SK-N-SH (cell line): ENCODE measurements around the gene MARF1. TPM values are rescaled to one million over a fixed set of nuclear protein-coding genes. Genes with fewer than 3 reads are reported as not detected.

Source experiments
- CTCF ChIA-PET: fragments of 300-600, 350-600 bp; formaldehyde crosslinking; extraction: SDS; loops from one replicate; lab custom pipeline; 2021; lab: Yijun Ruan, JAX
- POLR2A ChIA-PET: fragments of 350-600 bp; sonication (Branson Sonifier 250); formaldehyde crosslinking; extraction: SDS; loops from one replicate; lab custom pipeline; 2020; ENCODE audit warnings: antibody characterized with exemption, inconsistent platforms; lab: Yijun Ruan, JAX
- DNase-seq: peaks from one replicate; pipeline ENCODE4 v3.0.0; 2012
- H2AFZ ChIP-seq: fragments of 200-600 bp; sonication (generic); 2 replicates; pipeline ENCODE4 v1.8.1; 2016; ENCODE audit warnings: antibody characterized with exemption, mild to moderate bottlenecking, low read depth
- H3F3A ChIP-seq: fragments of 200-600 bp; sonication (generic); replicated peaks from 2 replicates; pipeline ENCODE3; 2016; ENCODE audit warnings: antibody characterized with exemption, mild to moderate bottlenecking; ENCODE audit not compliant: insufficient read depth
- H3K27ac ChIP-seq, 2 experiments: fragments of 200-500 bp in 1 of 2; fragments of 200-600 bp in 1 of 2; sonication (Bioruptor generic) in 1 of 2; sonication (generic), shearing (Covaris generic) in 1 of 2; 2 replicates each; pipeline versions ENCODE4 v1.5.1 to v1.6.1; 2014 to 2016; ENCODE audit warnings: low read depth in 2 of 2, inconsistent platforms in 1 of 2, low read length in 1 of 2, mild to moderate bottlenecking in 1 of 2, mixed read lengths in 1 of 2
- H3K27me3 ChIP-seq: fragments of 200-600 bp; sonication (generic), shearing (Covaris generic); 2 replicates; pipeline ENCODE4 v1.6.1; 2016; ENCODE audit warnings: mixed run types; ENCODE audit not compliant: insufficient read depth
- H3K36me3 ChIP-seq, 2 experiments: fragments of 200-500 bp in 1 of 2; fragments of 200-600 bp in 1 of 2; sonication (Bioruptor generic) in 1 of 2; sonication (generic) in 1 of 2; replicated peaks in 1 of 2; 2 replicates each; pipeline versions ENCODE3 to v1.5.1; 2014 to 2016; ENCODE audit warnings: low read length in 1 of 2, mild to moderate bottlenecking in 1 of 2; ENCODE audit not compliant: insufficient read depth in 2 of 2, control insufficient read depth in 1 of 2
- H3K4me1 ChIP-seq, 2 experiments: fragments of 200-500 bp in 1 of 2; fragments of 200-600 bp in 1 of 2; sonication (Bioruptor generic) in 1 of 2; sonication (generic), shearing (Covaris generic) in 1 of 2; 2 replicates each; pipeline versions ENCODE4 v1.5.1 to v1.6.1; 2014 to 2016; ENCODE audit warnings: low read depth in 1 of 2, low read length in 1 of 2, mixed run types in 1 of 2; ENCODE audit not compliant: insufficient read depth in 2 of 2, control insufficient read depth in 1 of 2
- H3K4me2 ChIP-seq: fragments of 200-600 bp; sonication (generic), shearing (Covaris generic); 2 replicates; pipeline ENCODE4 v1.6.1; 2017; ENCODE audit warnings: mixed run types
- H3K4me3 ChIP-seq, 2 experiments: fragments of 200-500 bp in 1 of 2; fragments of 200-600 bp in 1 of 2; sonication (Bioruptor generic) in 1 of 2; sonication (generic), shearing (Covaris generic) in 1 of 2; 2 replicates each; pipeline versions ENCODE4 v1.5.1 to v1.8.1; 2014 to 2016; ENCODE audit warnings: low read depth in 2 of 2, inconsistent platforms in 1 of 2, low read length in 1 of 2, mild to moderate bottlenecking in 1 of 2, mixed read lengths in 1 of 2, moderate library complexity in 1 of 2
- H3K79me2 ChIP-seq: fragments of 200-600 bp; sonication (generic); 2 replicates; pipeline ENCODE4 v1.8.1; 2017; ENCODE audit warnings: mild to moderate bottlenecking; ENCODE audit not compliant: insufficient read depth
- H3K9ac ChIP-seq: fragments of 200-600 bp; sonication (generic); 2 replicates; pipeline ENCODE4 v1.6.1; 2017; ENCODE audit warnings: mixed run types
- H3K9me2 ChIP-seq: fragments of 200-600 bp; sonication (generic); 2 replicates; pipeline ENCODE4 v1.6.1; 2017; ENCODE audit warnings: mixed run types
- H3K9me3 ChIP-seq: fragments of 200-600 bp; sonication (generic); 2 replicates; pipeline ENCODE4 v1.6.1; 2017; ENCODE audit warnings: mixed run types, mild to moderate bottlenecking, moderate library complexity
- H4K20me1 ChIP-seq: fragments of 200-600 bp; sonication (generic); 2 replicates; pipeline ENCODE4 v1.6.1; 2017; ENCODE audit warnings: mild to moderate bottlenecking, mixed run types; ENCODE audit not compliant: insufficient read depth
- ELF1 ChIP-seq: IDR thresholded peaks from 2 replicates; pipeline ENCODE4 v1.4.0; 2012
- EZH2phosphoT487 ChIP-seq: fragments of 200-600 bp; sonication (generic); IDR thresholded peaks from 2 replicates; pipeline ENCODE4 v1.6.1; 2017; ENCODE audit warnings: low read depth, mixed run types, mild to moderate bottlenecking, antibody characterized with exemption, moderate library complexity, borderline replicate concordance
- FOXJ3 ChIP-seq: sonication (generic); formaldehyde crosslinking; IDR thresholded peaks from 2 replicates; pipeline ENCODE4 v1.5.1; 2020; ENCODE audit warnings: mild to moderate bottlenecking, missing genetic modification reagents
- FOXM1 ChIP-seq: IDR thresholded peaks from 2 replicates; pipeline ENCODE4 v1.4.0; 2012; ENCODE audit warnings: low read depth, mild to moderate bottlenecking
- JUND ChIP-seq: IDR thresholded peaks from 2 replicates; pipeline ENCODE4 v1.4.0; 2012
- NFIC ChIP-seq: IDR thresholded peaks from 2 replicates; pipeline ENCODE4 v1.4.0; 2012; ENCODE audit warnings: borderline replicate concordance
- SMC3 ChIP-seq: IDR thresholded peaks from 2 replicates; pipeline ENCODE4 v1.6.1; 2012; ENCODE audit warnings: low read depth, low read length, improper control_type of control experiment
- TCF12 ChIP-seq: IDR thresholded peaks from 2 replicates; pipeline ENCODE4 v1.4.0; 2012
- YY1 ChIP-seq: IDR thresholded peaks from 2 replicates; pipeline ENCODE4 v1.4.0; 2012; ENCODE audit warnings: low read depth, mild to moderate bottlenecking
- ZBTB33 ChIP-seq: IDR thresholded peaks from 2 replicates; pipeline ENCODE4 v1.4.0; 2012; ENCODE audit warnings: low read depth, borderline replicate concordance
- WGBS: methylation state at CpG from one replicate; pipeline ENCODE4 v1.1.6; 2017; ENCODE audit warnings: low lambda C conversion rate; 5-methylcytosine and 5-hydroxymethylcytosine counted together
- polyA plus RNA-seq, 3 experiments: library from polyadenylated mRNA; depleted of rRNA; stranded (reverse); fragments of >200 nt; gene quantifications; 2 replicates each; pipeline ENCODE4 v1.2.3, GENCODE V29; 2012
- TF ChIP-seq, protein P1 (sequence below): fragments of 200-600 bp; sonication (generic); IDR thresholded peaks from 2 replicates; pipeline ENCODE4 v1.6.1; 2017; ENCODE audit warnings: antibody characterized with exemption, mild to moderate bottlenecking, moderate library complexity
- TF ChIP-seq, protein P2 (sequence below): IDR thresholded peaks from 2 replicates; pipeline ENCODE4 v1.4.0; 2012; ENCODE audit warnings: low read depth, borderline replicate concordance

The MARF1 gene
- polyA plus RNA-seq, 1 of the 3 experiments (the other 2 are of a cell fraction) = 10.3 TPM

DNA sequence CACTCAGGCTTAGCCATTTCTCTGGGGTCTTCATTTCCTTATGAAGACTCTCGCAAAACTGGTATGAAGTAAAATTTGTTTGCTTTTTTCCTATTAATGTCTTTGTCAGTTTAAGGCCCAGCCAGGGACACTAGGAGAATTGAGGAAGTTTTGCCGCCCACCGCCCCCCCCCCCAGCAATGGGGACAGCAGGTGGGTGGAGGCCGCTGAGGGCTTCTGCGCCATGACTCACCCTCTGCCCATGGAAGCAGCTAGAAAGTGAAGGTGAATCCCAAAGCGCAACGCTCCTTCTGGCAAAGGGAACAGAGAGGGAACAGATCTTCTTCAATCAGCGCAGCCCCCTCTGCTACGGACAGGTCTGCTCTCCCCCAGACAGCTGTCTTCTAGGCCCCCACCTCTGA, 49.7 kb downstream of the MARF1 start:
- no peak for TF ChIP-seq SMC3
- TF ChIP-seq, all 33 proteins: peak for 0
- Histone ChIP-seq H3K27ac (no peak overlapping the region), H3F3A (peaks cover 26% of the 10 kb centered on the region), H3K9me3 (peaks cover 1% of the 10 kb centered on the region; the same call in 1 of the 2 replicates), H2AFZ (no peak overlapping the region), H3K4me2 (no peak overlapping the region), H3K4me1 (peaks cover 2 to 6% of the 10 kb centered on the region in 2 experiments; a peak in 2 of 4 replicates), H3K9ac (no peak overlapping the region), H3K4me3 (no peak overlapping the region), H4K20me1 (no peaks in the 10 kb centered on the region), H3K27me3 (no peaks in the 10 kb centered on the region), H3K9me2 (no peaks in the 10 kb centered on the region), H3K36me3 (peaks cover 43 to 45% of the 10 kb centered on the region in 2 experiments), H3K79me2 (no peaks in the 10 kb centered on the region)
- CTCF ChIA-PET = no interaction called here
- no peak for DNase-seq
- POLR2A ChIA-PET = no interaction called here
- WGBS = 97% methylated on average over 9 of the region's 9 CpGs

GRCh38 chr16:15592324-15592723, 50.6 kb downstream of the MARF1 start:
- H3K9me3 ChIP-seq = peaks cover 6% of the 10 kb centered on the region; the same call in 1 of the 2 replicates
- ChIA-PET POLR2A (no interaction called here), CTCF (no interaction called here)
- TF ChIP-seq JUND = no peak
- TF ChIP-seq EZH2phosphoT487 = no peak
- TF ChIP-seq FOXJ3 = no peak
- no peak for TF ChIP-seq ELF1
- no peak for TF ChIP-seq NFIC
- TF ChIP-seq, protein P1, sequence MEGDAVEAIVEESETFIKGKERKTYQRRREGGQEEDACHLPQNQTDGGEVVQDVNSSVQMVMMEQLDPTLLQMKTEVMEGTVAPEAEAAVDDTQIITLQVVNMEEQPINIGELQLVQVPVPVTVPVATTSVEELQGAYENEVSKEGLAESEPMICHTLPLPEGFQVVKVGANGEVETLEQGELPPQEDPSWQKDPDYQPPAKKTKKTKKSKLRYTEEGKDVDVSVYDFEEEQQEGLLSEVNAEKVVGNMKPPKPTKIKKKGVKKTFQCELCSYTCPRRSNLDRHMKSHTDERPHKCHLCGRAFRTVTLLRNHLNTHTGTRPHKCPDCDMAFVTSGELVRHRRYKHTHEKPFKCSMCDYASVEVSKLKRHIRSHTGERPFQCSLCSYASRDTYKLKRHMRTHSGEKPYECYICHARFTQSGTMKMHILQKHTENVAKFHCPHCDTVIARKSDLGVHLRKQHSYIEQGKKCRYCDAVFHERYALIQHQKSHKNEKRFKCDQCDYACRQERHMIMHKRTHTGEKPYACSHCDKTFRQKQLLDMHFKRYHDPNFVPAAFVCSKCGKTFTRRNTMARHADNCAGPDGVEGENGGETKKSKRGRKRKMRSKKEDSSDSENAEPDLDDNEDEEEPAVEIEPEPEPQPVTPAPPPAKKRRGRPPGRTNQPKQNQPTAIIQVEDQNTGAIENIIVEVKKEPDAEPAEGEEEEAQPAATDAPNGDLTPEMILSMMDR = no peak
- no peak for TF ChIP-seq YY1
- TF ChIP-seq TCF12 = no peak
- TF ChIP-seq FOXM1 = no peak
- TF ChIP-seq, protein P2, sequence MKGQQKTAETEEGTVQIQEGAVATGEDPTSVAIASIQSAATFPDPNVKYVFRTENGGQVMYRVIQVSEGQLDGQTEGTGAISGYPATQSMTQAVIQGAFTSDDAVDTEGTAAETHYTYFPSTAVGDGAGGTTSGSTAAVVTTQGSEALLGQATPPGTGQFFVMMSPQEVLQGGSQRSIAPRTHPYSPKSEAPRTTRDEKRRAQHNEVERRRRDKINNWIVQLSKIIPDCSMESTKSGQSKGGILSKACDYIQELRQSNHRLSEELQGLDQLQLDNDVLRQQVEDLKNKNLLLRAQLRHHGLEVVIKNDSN = no peak
- no peak for TF ChIP-seq ZBTB33
- no peak overlapping the region for H3K4me3 ChIP-seq
- 78% methylated on average over 5 of the region's 9 CpGs for WGBS
- H3K79me2 ChIP-seq = no peaks in the 10 kb centered on the region
- H4K20me1 ChIP-seq = no peaks in the 10 kb centered on the region
- H3K36me3 ChIP-seq = peaks cover 33 to 54% of the 10 kb centered on the region in 2 experiments
- no peak for DNase-seq
- H3K27ac ChIP-seq = no peak overlapping the region
- H3F3A ChIP-seq = peaks cover 30% of the 10 kb centered on the region
- H3K4me1 ChIP-seq = peaks cover 2 to 6% of the 10 kb centered on the region in 2 experiments; a peak in 2 of 4 replicates
- no peaks in the 10 kb centered on the region for H3K9me2 ChIP-seq
- H3K9ac ChIP-seq = no peak overlapping the region
- no peaks in the 10 kb centered on the region for H3K27me3 ChIP-seq
- no peak overlapping the region for H3K4me2 ChIP-seq
- H2AFZ ChIP-seq = no peak overlapping the region
